HepG2 (cell line): Measurements from ENCODE around the gene AK8.

Experiments used
- ATF3 ChIP-seq: sonication (generic); formaldehyde crosslinking; IDR thresholded peaks from 2 replicates; pipeline ENCODE4 v1.4.0; 2020; ENCODE audit warnings: missing genetic modification reagents
- CREB1 ChIP-seq, 2 experiments: fragments of 450-650 bp in 1 of 2; IDR thresholded peaks; 2 replicates each; pipeline ENCODE4 v1.6.1; 2016 to 2017; ENCODE audit warnings: control low read depth in 1 of 2, mild to moderate bottlenecking in 1 of 2, missing compliant biosample characterization in 1 of 2, missing genetic modification characterization in 1 of 2
- CTCF ChIP-seq: sonication (generic); formaldehyde crosslinking; IDR thresholded peaks from 2 replicates; pipeline ENCODE4 v1.5.0; 2020; ENCODE audit warnings: mild to moderate bottlenecking, missing genetic modification reagents, moderate library complexity
- GRHL1 ChIP-seq: sonication (generic); formaldehyde crosslinking; conservative IDR thresholded peaks from 2 replicates; pipeline ENCODE4 v1.8.0; 2022; ENCODE audit warnings: missing genetic modification reagents
- HIVEP1 ChIP-seq: sonication (generic); formaldehyde crosslinking; IDR thresholded peaks from 2 replicates; pipeline ENCODE4 v1.4.0; 2020; ENCODE audit warnings: mild to moderate bottlenecking, missing genetic modification reagents
- MAX ChIP-seq: IDR thresholded peaks from 2 replicates; pipeline ENCODE4 v1.6.1; 2012; ENCODE audit warnings: inconsistent platforms
- POLR2AphosphoS5 ChIP-seq: IDR thresholded peaks from 2 replicates; pipeline ENCODE4 v1.6.1; 2012; ENCODE audit warnings: low read depth, low read length
- RXRA ChIP-seq: sonication (generic); formaldehyde crosslinking; IDR thresholded peaks from 2 replicates; pipeline ENCODE4 v1.5.1; 2020; ENCODE audit warnings: missing genetic modification reagents
- SKI ChIP-seq: fragments of 450-650 bp; IDR thresholded peaks from one replicate; pipeline ENCODE4 v1.6.1; 2018; ENCODE audit warnings: mild to moderate bottlenecking; ENCODE audit not compliant: partially characterized antibody
- ZBTB26 ChIP-seq: IDR thresholded peaks from 2 replicates; pipeline ENCODE4 v1.6.1; 2016; ENCODE audit warnings: missing compliant biosample characterization, missing genetic modification reagents, borderline replicate concordance
- ZFAT ChIP-seq: sonication (generic); formaldehyde crosslinking; conservative IDR thresholded peaks from 2 replicates; pipeline ENCODE4 v1.8.1; 2023; ENCODE audit warnings: missing genetic modification reagents, inconsistent platforms
- ZNF138 ChIP-seq: sonication (generic); formaldehyde crosslinking; IDR thresholded peaks from 2 replicates; pipeline ENCODE4 v1.5.0; 2020; ENCODE audit warnings: mild to moderate bottlenecking, low read depth, missing genetic modification reagents
- ZNF296 ChIP-seq: sonication (generic); formaldehyde crosslinking; conservative IDR thresholded peaks from 2 replicates; pipeline ENCODE4 v1.5.0; 2020; ENCODE audit warnings: mild to moderate bottlenecking, missing genetic modification reagents
- ZNF549 ChIP-seq: sonication (generic); formaldehyde crosslinking; IDR thresholded peaks from 2 replicates; pipeline ENCODE4 v1.5.0; 2020; ENCODE audit warnings: missing genetic modification reagents

GRCh38 chr9:132827366-132827765, 50.7 kb downstream of the AK8 start:
- TF ChIP-seq ZNF296 (CRISPR knock-in tag) = no peak
- no peak for TF ChIP-seq ZNF549 (CRISPR knock-in tag)
- TF ChIP-seq CTCF (CRISPR knock-in tag) = no peak
- TF ChIP-seq ZFAT (CRISPR knock-in tag) = no peak
- TF ChIP-seq GRHL1 = no peak
- TF ChIP-seq POLR2AphosphoS5 = no peak
- no peak for TF ChIP-seq RXRA
- no peak for TF ChIP-seq HIVEP1 (CRISPR knock-in tag)
- no peak for TF ChIP-seq MAX
- no peak for TF ChIP-seq CREB1 (IDR thresholded peaks at IDR 0.05)
- no peak for TF ChIP-seq CREB1 (CRISPR knock-in tag; IDR thresholded peaks at IDR 0.05)
- TF ChIP-seq ZNF138 (CRISPR knock-in tag) = no peak
- TF ChIP-seq ATF3 = no peak
- TF ChIP-seq ZBTB26 (CRISPR knock-in tag) = no peak
- no peak for TF ChIP-seq SKI
